OCI-LY3 (cell line): ENCODE measurements around the gene EYA2.
A peak's percentile ranks its signal among the peaks of the same experiment; 100 is the strongest.

Experiments
- H2AFZ ChIP-seq: fragments of 200-600, 300-600 bp; shearing (Covaris generic); 2 replicates; pipeline ENCODE4 v1.6.0; 2014; ENCODE audit warnings: antibody characterized with exemption, low read depth, low read length
- H3K27ac ChIP-seq: fragments of 200-600, 300-600 bp; sonication (generic); 2 replicates; pipeline ENCODE4 v1.5.1; 2014; ENCODE audit warnings: mild to moderate bottlenecking, low read length, moderate library complexity, mixed read lengths
- H3K27me3 ChIP-seq: fragments of 200-600, 300-600 bp; sonication (generic); 2 replicates; pipeline ENCODE4 v1.6.1; 2014; ENCODE audit warnings: low read depth, low read length, mixed read lengths
- H3K36me3 ChIP-seq: fragments of 200-600, 300-600 bp; sonication (generic); replicated peaks from 2 replicates; pipeline ENCODE3; 2014; ENCODE audit warnings: low read depth, low read length, mixed read lengths
- H3K4me1 ChIP-seq: fragments of 300-600, 200-600 bp; sonication (generic); 2 replicates; pipeline ENCODE4 v1.6.1; 2014; ENCODE audit warnings: low read length, mixed read lengths
- H3K4me2 ChIP-seq: fragments of 200-600, 300-600 bp; sonication (generic); 2 replicates; pipeline ENCODE4 v1.6.1; 2014; ENCODE audit warnings: low read length, mixed read lengths
- H3K4me3 ChIP-seq: fragments of 300-600, 200-600 bp; sonication (generic); 2 replicates; pipeline ENCODE4 v1.5.1; 2014; ENCODE audit warnings: antibody characterized with exemption, mild to moderate bottlenecking, low read length, moderate library complexity
- H3K79me2 ChIP-seq: fragments of 300-600, 200-600 bp; shearing (Covaris generic); 2 replicates; pipeline ENCODE4 v1.6.1; 2014; ENCODE audit warnings: mild to moderate bottlenecking, low read length, mixed read lengths
- H3K9ac ChIP-seq: fragments of 300-600, 200-600 bp; shearing (Covaris generic); 2 replicates; pipeline ENCODE4 v1.6.0; 2014; ENCODE audit warnings: mild to moderate bottlenecking, low read length, moderate library complexity
- H3K9me3 ChIP-seq: fragments of 200-600, 300-600 bp; shearing (Covaris generic); 2 replicates; pipeline ENCODE4 v1.6.1; 2014; ENCODE audit warnings: low read length, mixed read lengths; ENCODE audit not compliant: insufficient read depth
- H4K20me1 ChIP-seq: fragments of 200-600, 300-600 bp; sonication (generic); 2 replicates; pipeline ENCODE4 v1.6.1; 2016; ENCODE audit warnings: low read length, mixed read lengths; ENCODE audit not compliant: insufficient read depth
- CTCF ChIP-seq: fragments of 200-600, 300-600 bp; sonication (generic); IDR thresholded peaks from 2 replicates; pipeline ENCODE4 v1.5.1; 2014; ENCODE audit warnings: antibody characterized with exemption, low read length, low read depth
- EZH2phosphoT487 ChIP-seq: fragments of 200-600 bp; shearing (Covaris generic); IDR thresholded peaks from 2 replicates; pipeline ENCODE4 v1.6.1; 2018; ENCODE audit warnings: antibody characterized with exemption, mixed run types, low read depth

The EYA2 gene

GRCh38 chr20:46937533-46938226 is 43.0 kb downstream of the EYA2 start:
- no peaks in the 10 kb centered on the region for H3K79me2 ChIP-seq
- no peak for TF ChIP-seq EZH2phosphoT487
- no peak for TF ChIP-seq CTCF

GRCh38 chr20:46938434-46938833 is 43.8 kb downstream of the EYA2 start:
- Histone ChIP-seq H3K27ac (no peak overlapping the region), H3K36me3 (no peaks in the 10 kb centered on the region), H3K79me2 (no peaks in the 10 kb centered on the region), H3K4me3 (no peak overlapping the region), H3K27me3 (no peaks in the 10 kb centered on the region), H2AFZ (no peak overlapping the region), H3K4me2 (no peak overlapping the region), H3K9me3 (no peaks in the 10 kb centered on the region), H3K4me1 (no peaks in the 10 kb centered on the region), H4K20me1 (no peaks in the 10 kb centered on the region), H3K9ac (no peak overlapping the region)
- TF ChIP-seq CTCF: no peak
- no peak for TF ChIP-seq EZH2phosphoT487

More at GRCh38 chr20:46937533-46938226, 43.0 kb downstream of the EYA2 start:
- H3K27ac ChIP-seq: no peak overlapping the region
- H3K4me2 ChIP-seq: no peak overlapping the region
- no peak overlapping the region for H3K9ac ChIP-seq
- H3K27me3 ChIP-seq: no peaks in the 10 kb centered on the region
- H3K36me3 ChIP-seq: no peaks in the 10 kb centered on the region
- no peak overlapping the region for H2AFZ ChIP-seq
- H4K20me1 ChIP-seq: no peaks in the 10 kb centered on the region
- H3K9me3 ChIP-seq: no peaks in the 10 kb centered on the region
- no peaks in the 10 kb centered on the region for H3K4me1 ChIP-seq
- no peak overlapping the region for H3K4me3 ChIP-seq

- Histone ChIP-seq H3K4me1 (no peaks in the 10 kb centered on the region), H2AFZ (no peak overlapping the region), H3K4me2 (no peak overlapping the region), H3K79me2 (no peaks in the 10 kb centered on the region), H4K20me1 (no peaks in the 10 kb centered on the region), H3K27me3 (no peaks in the 10 kb centered on the region), H3K36me3 (no peaks in the 10 kb centered on the region), H3K4me3 (no peak overlapping the region), H3K9me3 (no peaks in the 10 kb centered on the region), H3K27ac (no peak overlapping the region), H3K9ac (no peak overlapping the region)
- TF ChIP-seq EZH2phosphoT487 (no peak), CTCF (peak; percentile 12; the same call in 1 of the 2 replicates)
These were observed 44.7 kb downstream of the EYA2 start for GRCh38 chr20:46939031-46939965.

GRCh38 chr20:46940616-46941015 is 46.0 kb downstream of the EYA2 start:
- Histone ChIP-seq H3K36me3 (no peaks in the 10 kb centered on the region), H3K9ac (no peak overlapping the region), H3K9me3 (no peaks in the 10 kb centered on the region), H3K4me1 (no peaks in the 10 kb centered on the region), H3K4me2 (no peak overlapping the region), H3K79me2 (no peaks in the 10 kb centered on the region), H2AFZ (no peak overlapping the region), H4K20me1 (no peaks in the 10 kb centered on the region), H3K27me3 (no peaks in the 10 kb centered on the region), H3K4me3 (no peak overlapping the region), H3K27ac (no peak overlapping the region)
- TF ChIP-seq CTCF (no peak), EZH2phosphoT487 (no peak)
